Measurements from ENCODE around the gene ABCD4.

ABCD4 gene

DNA sequence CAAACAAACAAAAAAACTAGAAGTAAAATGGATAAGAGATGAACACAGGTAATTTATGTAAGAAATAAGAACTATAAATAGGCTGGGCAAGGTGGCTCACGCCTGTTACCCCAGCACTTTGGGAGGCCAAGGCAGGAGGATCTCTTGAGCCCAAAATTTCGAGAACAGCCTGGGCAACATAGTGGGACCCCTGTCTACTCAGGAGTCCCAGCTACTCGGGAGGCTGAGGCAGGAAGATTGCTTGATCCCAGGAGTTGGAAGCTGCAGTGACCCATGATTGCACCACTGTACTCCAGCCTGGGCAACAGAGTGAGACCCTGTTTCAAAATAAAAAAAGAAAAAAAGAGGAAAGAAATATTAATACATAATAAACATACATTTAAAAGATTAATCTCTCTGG, 22.7 kb upstream of the ABCD4 start:
- Histone ChIP-seq H3K4ac (ENCODE audit: low read depth, low read length) (no peak overlapping the region), H3K79me2 (ENCODE audit: control insufficient read depth, insufficient read depth, low read length, poor library complexity) (no peaks in the 10 kb centered on the region), H3K14ac (ENCODE audit: low read length) (no peak overlapping the region), H4K91ac (ENCODE audit: low read depth, low read length) (no peak overlapping the region), H3K4me2 (ENCODE audit: low read length) (no peak overlapping the region), H3K27ac (ENCODE audit: low read depth, low read length) (no peak overlapping the region), H2AK5ac (ENCODE audit: low read length) (no peak overlapping the region), H3K4me3 (ENCODE audit: low read depth, low read length) (no peak overlapping the region), H2AFZ (ENCODE audit: insufficient read depth, low read length, poor library complexity) (no peak overlapping the region), H2BK120ac (ENCODE audit: insufficient read depth, low read length, poor library complexity) (no peak overlapping the region), H3K4me1 (ENCODE audit: control insufficient read depth in 1 of 2, insufficient read depth in 2 of 2, low read length in 2 of 2) (peaks cover 5 to 11% of the 10 kb centered on the region in 2 experiments), H3K9me3 (ENCODE audit: insufficient read depth, low read depth, low read length) (no peaks in the 10 kb centered on the region), H4K12ac (ENCODE audit: low read depth, low read length) (no peak overlapping the region), H3K79me1 (ENCODE audit: low read length) (no peaks in the 10 kb centered on the region), H3K23ac (ENCODE audit: low read length) (no peak overlapping the region), H4K8ac (ENCODE audit: low read depth, low read length) (no peak overlapping the region), H3K36me3 (ENCODE audit: control insufficient read depth in 1 of 2, insufficient read depth in 2 of 2, low read length in 2 of 2) (no peaks in the 10 kb centered on the region), H3K9ac (ENCODE audit: low read length) (no peak overlapping the region), H3K27me3 (ENCODE audit: insufficient read depth, low read length) (no peaks in the 10 kb centered on the region), H2BK12ac (ENCODE audit: low read length) (no peak overlapping the region), H2BK5ac (ENCODE audit: low read depth, low read length, poor library complexity) (no peak overlapping the region), H3K18ac (ENCODE audit: low read length) (no peak overlapping the region)
- DNase-seq: no peak
- WGBS (ENCODE audit: extremely low coverage, insufficient coverage, insufficient read length): no CpG with 5 or more reads among the region's 3 CpGs

DNA sequence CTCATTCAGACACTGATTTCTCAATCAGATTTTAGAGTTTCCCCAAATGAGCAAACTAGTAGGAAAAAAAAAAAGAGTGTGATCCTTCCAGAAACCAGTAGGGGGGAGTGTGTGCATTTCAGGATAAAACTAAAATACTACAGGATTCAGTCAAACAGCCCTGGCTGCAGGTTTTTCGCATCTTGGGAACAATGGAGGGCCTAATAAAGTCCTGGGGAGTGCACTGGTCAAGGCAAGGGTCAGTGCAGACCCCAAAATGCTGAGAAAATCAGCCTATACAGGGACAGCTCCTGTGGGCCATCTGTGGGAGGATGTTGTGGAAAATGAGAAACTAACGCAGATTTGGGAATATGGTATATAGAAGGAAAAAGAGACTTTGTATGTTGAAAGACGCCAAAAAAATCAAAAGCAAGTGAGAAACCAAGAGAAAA, 22.2 kb upstream of the ABCD4 start:
- no peak overlapping the region for H2AFZ ChIP-seq (ENCODE audit: insufficient read depth, low read length, poor library complexity)
- no peak overlapping the region for H4K12ac ChIP-seq (ENCODE audit: low read depth, low read length)
- H3K14ac ChIP-seq (ENCODE audit: low read length): no peak overlapping the region

DNA sequence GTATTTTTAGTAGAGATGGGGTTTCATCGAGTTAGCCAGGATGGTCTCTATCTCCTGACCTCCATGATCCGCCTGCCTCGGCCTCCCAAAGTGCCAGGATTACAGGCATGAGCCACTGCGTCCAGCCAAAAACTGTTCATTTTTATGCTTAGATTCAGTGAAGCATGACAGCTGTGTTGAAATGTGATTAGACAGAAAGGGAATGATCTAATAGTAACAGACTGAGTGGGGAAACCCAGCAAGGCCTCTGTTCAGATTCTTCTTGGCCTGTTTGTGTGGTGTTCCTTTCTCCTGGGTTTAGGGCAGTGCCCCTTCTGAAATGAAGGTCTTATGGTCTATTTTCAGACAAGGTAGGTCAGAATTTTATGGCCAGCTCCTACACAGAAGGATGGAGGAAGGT, 11.8 kb upstream of the ABCD4 start:
- Histone ChIP-seq H3K23ac (ENCODE audit: low read length) (no peak overlapping the region), H3K79me2 (ENCODE audit: control insufficient read depth, insufficient read depth, low read length, poor library complexity) (no peaks in the 10 kb centered on the region), H3K9ac (ENCODE audit: low read length) (no peak overlapping the region), H3K9me3 (ENCODE audit: insufficient read depth, low read depth, low read length) (no peaks in the 10 kb centered on the region), H3K4me1 (ENCODE audit: control insufficient read depth in 1 of 2, insufficient read depth in 2 of 2, low read length in 2 of 2) (no peaks in the 10 kb centered on the region), H4K91ac (ENCODE audit: low read depth, low read length) (no peak overlapping the region), H4K8ac (ENCODE audit: low read depth, low read length) (no peak overlapping the region), H3K14ac (ENCODE audit: low read length) (no peak overlapping the region), H2BK5ac (ENCODE audit: low read depth, low read length, poor library complexity) (no peak overlapping the region), H3K4me3 (ENCODE audit: low read depth, low read length) (no peak overlapping the region), H3K4ac (ENCODE audit: low read depth, low read length) (no peak overlapping the region), H4K12ac (ENCODE audit: low read depth, low read length) (no peak overlapping the region), H2AFZ (ENCODE audit: insufficient read depth, low read length, poor library complexity) (no peak overlapping the region), H3K18ac (ENCODE audit: low read length) (no peak overlapping the region), H2AK5ac (ENCODE audit: low read length) (no peak overlapping the region), H3K4me2 (ENCODE audit: low read length) (no peak overlapping the region), H3K27ac (ENCODE audit: low read depth, low read length) (no peak overlapping the region), H3K36me3 (ENCODE audit: control insufficient read depth in 1 of 2, insufficient read depth in 2 of 2, low read length in 2 of 2) (no peaks in the 10 kb centered on the region), H2BK120ac (ENCODE audit: insufficient read depth, low read length, poor library complexity) (no peak overlapping the region), H3K79me1 (ENCODE audit: low read length) (no peaks in the 10 kb centered on the region), H2BK12ac (ENCODE audit: low read length) (no peak overlapping the region), H3K27me3 (ENCODE audit: insufficient read depth, low read length) (no peaks in the 10 kb centered on the region)
- no CpG with 5 or more reads among the region's 4 CpGs for WGBS (ENCODE audit: extremely low coverage, insufficient coverage, insufficient read length)
- DNase-seq: no peak

More for the DNA sequence above, 22.2 kb upstream of the ABCD4 start:
- WGBS (ENCODE audit: extremely low coverage, insufficient coverage, insufficient read length): no CpG with 5 or more reads among the region's 3 CpGs
- Histone ChIP-seq H3K36me3 (ENCODE audit: control insufficient read depth in 1 of 2, insufficient read depth in 2 of 2, low read length in 2 of 2) (no peaks in the 10 kb centered on the region), H2BK5ac (ENCODE audit: low read depth, low read length, poor library complexity) (no peak overlapping the region), H3K9me3 (ENCODE audit: insufficient read depth, low read depth, low read length) (no peaks in the 10 kb centered on the region), H4K8ac (ENCODE audit: low read depth, low read length) (no peak overlapping the region), H3K27ac (ENCODE audit: low read depth, low read length) (no peak overlapping the region), H3K23ac (ENCODE audit: low read length) (no peak overlapping the region), H3K27me3 (ENCODE audit: insufficient read depth, low read length) (no peaks in the 10 kb centered on the region), H3K9ac (ENCODE audit: low read length) (peak overlapping the region; percentile 77), H2BK12ac (ENCODE audit: low read length) (no peak overlapping the region), H2AK5ac (ENCODE audit: low read length) (no peak overlapping the region), H3K4ac (ENCODE audit: low read depth, low read length) (no peak overlapping the region), H3K18ac (ENCODE audit: low read length) (no peak overlapping the region), H3K4me1 (ENCODE audit: control insufficient read depth in 1 of 2, insufficient read depth in 2 of 2, low read length in 2 of 2) (peaks cover 5 to 11% of the 10 kb centered on the region in 2 experiments), H3K4me3 (ENCODE audit: low read depth, low read length) (no peak overlapping the region), H2BK120ac (ENCODE audit: insufficient read depth, low read length, poor library complexity) (no peak overlapping the region), H4K91ac (ENCODE audit: low read depth, low read length) (no peak overlapping the region), H3K79me1 (ENCODE audit: low read length) (no peaks in the 10 kb centered on the region), H3K4me2 (ENCODE audit: low read length) (no peak overlapping the region), H3K79me2 (ENCODE audit: control insufficient read depth, insufficient read depth, low read length, poor library complexity) (no peaks in the 10 kb centered on the region)
- peak in 1 of 2 donors; percentile 70 for DNase-seq

DNA sequence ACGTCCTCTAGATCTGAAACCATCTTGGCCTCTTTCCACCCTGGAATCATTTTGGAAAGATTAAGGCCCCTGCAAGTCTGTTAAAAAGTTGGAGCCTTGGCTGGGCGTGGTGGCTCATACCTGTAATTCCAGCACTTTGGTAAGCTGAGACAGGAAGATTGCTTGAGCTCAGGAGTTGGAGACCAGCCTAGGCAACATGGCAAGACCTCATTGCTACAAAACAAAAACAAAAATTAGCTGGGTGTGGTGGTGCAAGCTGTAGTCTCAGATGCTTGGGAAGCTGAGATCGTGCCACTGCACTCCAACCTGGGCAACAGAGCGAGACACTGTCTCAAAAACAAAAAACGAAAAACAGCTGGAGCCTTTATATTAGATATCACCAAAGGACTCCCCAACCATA, 10.9 kb upstream of the ABCD4 start:
- H3K23ac ChIP-seq (ENCODE audit: low read length): no peak overlapping the region
- no peaks in the 10 kb centered on the region for H3K79me2 ChIP-seq (ENCODE audit: control insufficient read depth, insufficient read depth, low read length, poor library complexity)
- H2AFZ ChIP-seq (ENCODE audit: insufficient read depth, low read length, poor library complexity): peak overlapping the region; percentile 6
- no peak overlapping the region for H2BK12ac ChIP-seq (ENCODE audit: low read length)
- H4K91ac ChIP-seq (ENCODE audit: low read depth, low read length): no peak overlapping the region
- no peak overlapping the region for H3K9ac ChIP-seq (ENCODE audit: low read length)
- no peak overlapping the region for H4K12ac ChIP-seq (ENCODE audit: low read depth, low read length)
- no peak overlapping the region for H2BK120ac ChIP-seq (ENCODE audit: insufficient read depth, low read length, poor library complexity)
- no peaks in the 10 kb centered on the region for H3K79me1 ChIP-seq (ENCODE audit: low read length)
- H3K18ac ChIP-seq (ENCODE audit: low read length): no peak overlapping the region
- H3K36me3 ChIP-seq (ENCODE audit: control insufficient read depth in 1 of 2, insufficient read depth in 2 of 2, low read length in 2 of 2): no peaks in the 10 kb centered on the region
- no peak overlapping the region for H3K27ac ChIP-seq (ENCODE audit: low read depth, low read length)
- H4K8ac ChIP-seq (ENCODE audit: low read depth, low read length): no peak overlapping the region
- H2BK5ac ChIP-seq (ENCODE audit: low read depth, low read length, poor library complexity): no peak overlapping the region
- no peak overlapping the region for H3K4me2 ChIP-seq (ENCODE audit: low read length)
- H2AK5ac ChIP-seq (ENCODE audit: low read length): no peak overlapping the region
- H3K9me3 ChIP-seq (ENCODE audit: insufficient read depth, low read depth, low read length): no peaks in the 10 kb centered on the region
- no peak overlapping the region for H3K14ac ChIP-seq (ENCODE audit: low read length)
- H3K27me3 ChIP-seq (ENCODE audit: insufficient read depth, low read length): no peaks in the 10 kb centered on the region
- no peaks in the 10 kb centered on the region for H3K4me1 ChIP-seq (ENCODE audit: control insufficient read depth in 1 of 2, insufficient read depth in 2 of 2, low read length in 2 of 2)
- peak in 1 of 2 donors; percentile 52 for DNase-seq
- no peak overlapping the region for H3K4ac ChIP-seq (ENCODE audit: low read depth, low read length)
- H3K4me3 ChIP-seq (ENCODE audit: low read depth, low read length): no peak overlapping the region
- WGBS (ENCODE audit: extremely low coverage, insufficient coverage, insufficient read length): no CpG with 5 or more reads among the region's 5 CpGs
